Heart left ventricle (tissue), 13 donors: Measurements from ENCODE around the gene SYCP1.

Source experiments
- POLR2A ChIP-seq, 2 donors: fragments of 450-650 bp; IDR thresholded peaks; one replicate each; pipeline ENCODE4 v1.6.1; 2017; ENCODE audit warnings: antibody characterized with exemption in 2 of 2, mild to moderate bottlenecking in 2 of 2, moderate library complexity in 2 of 2
- TF ChIP-seq, protein P1 (sequence below), 12 donors: fragments of 200-600 bp; sonication (generic) in 4 of 12; IDR thresholded peaks; one replicate each; pipeline versions ENCODE4 v1.5.0 to v1.8.0; 2018 to 2022; ENCODE audit warnings: antibody characterized with exemption in 12 of 12, mild to moderate bottlenecking in 5 of 12
- donor health status: ischemic (EF 13 %, LVEDD 7.1; RV severe dilation, severe dysfunction).
- donor health status: DM: no; HTN: yes; CAD: no.
- donor health status: DM: no; HTN: no; CAD: no.
- donor health status: ischemic (EF 25% LVEDD 6.9; RV normal size, moderate dysfunction).
- donor health status: ischemic (EF 25% LVEDD 5.7; RV mildly dilated, moderate dysfunction).
- donor health status: ischemic (EF 35%, LVEDD 5.7; RV mildly dilated, moderate dysfunction).
- donor health status: nonischemic (EF 11% LVEDD 7.7; RV severe dilation, severe dysfunction).
- donor health status: DM: yes; HTN: yes; CAD: no.
- donor health status: PGD.
- donor health status: ischemic (EF 29% LVEDD 5.4; RV normal size, mild dysfunction).
- donor health status: nonischemic (EF 23%, LVEDD 6.1; RV moderate dilation, normal function).

DNA sequence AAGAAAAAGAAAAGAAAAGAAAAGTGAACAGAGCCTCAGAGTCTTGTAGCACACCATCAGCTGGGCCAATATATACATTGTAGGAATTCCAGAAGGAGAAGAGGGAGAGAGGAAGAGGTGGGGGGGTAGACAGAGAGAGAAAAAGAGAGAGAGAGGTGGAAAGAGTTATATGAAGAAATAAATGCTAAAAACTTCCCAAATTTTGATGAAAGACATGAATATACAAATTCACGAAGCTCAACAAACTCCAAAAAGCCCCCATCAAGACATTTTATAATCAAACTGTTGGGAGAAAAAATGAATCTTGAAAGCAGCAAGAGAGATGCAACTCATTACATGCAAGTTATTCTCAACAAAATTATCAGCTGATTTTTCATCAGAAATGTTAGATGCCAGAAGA is 133.4 kb downstream of the SYCP1 start:
- TF ChIP-seq POLR2A (IDR thresholded peaks at IDR 0.05): no peak
- TF ChIP-seq, protein P1, sequence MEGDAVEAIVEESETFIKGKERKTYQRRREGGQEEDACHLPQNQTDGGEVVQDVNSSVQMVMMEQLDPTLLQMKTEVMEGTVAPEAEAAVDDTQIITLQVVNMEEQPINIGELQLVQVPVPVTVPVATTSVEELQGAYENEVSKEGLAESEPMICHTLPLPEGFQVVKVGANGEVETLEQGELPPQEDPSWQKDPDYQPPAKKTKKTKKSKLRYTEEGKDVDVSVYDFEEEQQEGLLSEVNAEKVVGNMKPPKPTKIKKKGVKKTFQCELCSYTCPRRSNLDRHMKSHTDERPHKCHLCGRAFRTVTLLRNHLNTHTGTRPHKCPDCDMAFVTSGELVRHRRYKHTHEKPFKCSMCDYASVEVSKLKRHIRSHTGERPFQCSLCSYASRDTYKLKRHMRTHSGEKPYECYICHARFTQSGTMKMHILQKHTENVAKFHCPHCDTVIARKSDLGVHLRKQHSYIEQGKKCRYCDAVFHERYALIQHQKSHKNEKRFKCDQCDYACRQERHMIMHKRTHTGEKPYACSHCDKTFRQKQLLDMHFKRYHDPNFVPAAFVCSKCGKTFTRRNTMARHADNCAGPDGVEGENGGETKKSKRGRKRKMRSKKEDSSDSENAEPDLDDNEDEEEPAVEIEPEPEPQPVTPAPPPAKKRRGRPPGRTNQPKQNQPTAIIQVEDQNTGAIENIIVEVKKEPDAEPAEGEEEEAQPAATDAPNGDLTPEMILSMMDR (IDR thresholded peaks at IDR 0.05): no peak
